Nasal cavity respiratory epithelium epithelial cell of viscerocranial mucosa (primary cell): ENCODE data around the gene LPAR1. TPM values are rescaled to one million over a fixed set of nuclear protein-coding genes. Genes with fewer than 3 reads are reported as not detected.

Source experiments
- total RNA-seq: library from RNA; depleted of rRNA; stranded (reverse); fragments of >200 nt; gene quantifications from 2 replicates; pipeline ENCODE4 v1.2.3, GENCODE V29; 2014

Gene LPAR1, protein sequence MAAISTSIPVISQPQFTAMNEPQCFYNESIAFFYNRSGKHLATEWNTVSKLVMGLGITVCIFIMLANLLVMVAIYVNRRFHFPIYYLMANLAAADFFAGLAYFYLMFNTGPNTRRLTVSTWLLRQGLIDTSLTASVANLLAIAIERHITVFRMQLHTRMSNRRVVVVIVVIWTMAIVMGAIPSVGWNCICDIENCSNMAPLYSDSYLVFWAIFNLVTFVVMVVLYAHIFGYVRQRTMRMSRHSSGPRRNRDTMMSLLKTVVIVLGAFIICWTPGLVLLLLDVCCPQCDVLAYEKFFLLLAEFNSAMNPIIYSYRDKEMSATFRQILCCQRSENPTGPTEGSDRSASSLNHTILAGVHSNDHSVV
- total RNA-seq = 10.6 and 15.9 TPM in 2 replicates

GRCh38 chr9:111038331-111039230, at the start of gene LPAR1:
LPAR1 (minus strand) TSS chr9:111038470; CDS start chr9:110972117, 66,353 bp downstream.

